HepG2 (cell line): Measurements from ENCODE around the gene DCTN2. TPM values are rescaled to one million over a fixed set of nuclear protein-coding genes. Genes with fewer than 3 reads are reported as not detected.

Source experiments
- ATAC-seq: fragments of 200-7000 bp; cut with Tn5 transposase; 3 replicates; pipeline ENCODE4 v1.9.1; 2020; ENCODE audit warnings: mild to moderate bottlenecking, moderate library complexity
- BruUV-seq: library from RNA; stranded (reverse); fragments of 400-500 nt; replicated peaks from 2 replicates; lab custom pipeline; 2021; lab: Mats Ljungman, UMichigan
- CTCF ChIA-PET: fragments of 300-600 bp; formaldehyde crosslinking; extraction: SDS; loops from one replicate; lab custom pipeline; 2021; ENCODE audit warnings: low total read pairs, inconsistent platforms, low intra/inter-chr PET ratio; lab: Yijun Ruan, JAX
- POLR2A ChIA-PET: fragments of 350-600 bp; sonication (Branson Sonifier 250); formaldehyde crosslinking; loops from one replicate; lab custom pipeline; 2020; ENCODE audit warnings: antibody characterized with exemption, inconsistent platforms; lab: Yijun Ruan, JAX
- DNase-seq: peaks from one replicate; pipeline ENCODE4 v3.0.0-alpha.2; 2015; ENCODE audit warnings: low spot score
- FAIRE-seq: peaks from 3 replicates; lab custom pipeline; 2011; peaks lifted over from hg19 to GRCh38; lab: Jason Lieb, UNC
- H2AFZ ChIP-seq: one replicate; pipeline ENCODE4 v1.6.1; 2011; ENCODE audit warnings: low read length, inconsistent platforms
- H3K27ac ChIP-seq: fragments of 300-600 bp; 3 replicates; pipeline ENCODE4 v1.8.0; 2011; ENCODE audit warnings: mixed run types, mild to moderate bottlenecking, mixed read lengths, low read length, inconsistent platforms; ENCODE audit not compliant: insufficient read depth; ENCODE audit errors: extremely low read length
- H3K27me3 ChIP-seq, 2 experiments: fragments of 200-600 bp in 1 of 2; 2 replicates in 1 of 2; 3 replicates in 1 of 2; pipeline versions ENCODE4 v1.6.0 to v1.8.0; 2011; ENCODE audit warnings: low read length in 2 of 2, mild to moderate bottlenecking in 2 of 2, moderate library complexity in 2 of 2, inconsistent platforms in 1 of 2; ENCODE audit not compliant: insufficient read depth in 2 of 2, control insufficient read depth in 1 of 2
- H3K36me3 ChIP-seq, 2 experiments: fragments of 200-600 bp in 1 of 2; replicated peaks in 1 of 2; 2 replicates in 1 of 2; 3 replicates in 1 of 2; pipeline versions ENCODE4 v1.5.1 to v1.8.0; 2011; ENCODE audit warnings: low read length in 2 of 2, inconsistent platforms in 1 of 2; ENCODE audit not compliant: insufficient read depth in 2 of 2, control insufficient read depth in 1 of 2
- H3K4me1 ChIP-seq: 2 replicates; pipeline ENCODE4 v1.5.1; 2012; ENCODE audit warnings: low read length, inconsistent platforms; ENCODE audit not compliant: insufficient read depth
- H3K4me2 ChIP-seq: 2 replicates; pipeline ENCODE4 v1.6.0; 2011; ENCODE audit warnings: low read depth, low read length, inconsistent platforms
- H3K4me3 ChIP-seq, 3 experiments: fragments of 200-600 bp in 1 of 3; sonication (generic), shearing (Covaris generic) in 1 of 3; replicated peaks in 1 of 3; 2 replicates each; pipeline ENCODE4 v1.5.1; 2011 to 2016; ENCODE audit warnings: low read length in 3 of 3, inconsistent platforms in 2 of 3, low read depth in 2 of 3, mild to moderate bottlenecking in 2 of 3, control low read depth in 1 of 3, mixed read lengths in 1 of 3; ENCODE audit not compliant: insufficient read depth in 1 of 3
- H3K79me2 ChIP-seq: one replicate; pipeline ENCODE4 v1.6.1; 2011; ENCODE audit warnings: low read length, inconsistent platforms; ENCODE audit not compliant: insufficient read depth
- H3K9ac ChIP-seq: 2 replicates; pipeline ENCODE4 v1.6.0; 2011; ENCODE audit warnings: mild to moderate bottlenecking, low read depth, low read length, inconsistent platforms; ENCODE audit not compliant: insufficient read depth
- H3K9me3 ChIP-seq: 2 replicates; pipeline ENCODE4 v1.5.1; 2012; ENCODE audit warnings: mild to moderate bottlenecking, low read length
- H4K20me1 ChIP-seq: 2 replicates; pipeline ENCODE4 v1.6.0; 2011; ENCODE audit warnings: inconsistent platforms, mild to moderate bottlenecking, low read length, moderate library complexity; ENCODE audit not compliant: insufficient read depth
- ASH2L ChIP-seq: fragments of 300-600, 200-600 bp; sonication (generic); IDR thresholded peaks from 2 replicates; pipeline ENCODE4 v1.7.0; 2017; ENCODE audit warnings: low read depth, mild to moderate bottlenecking, moderate library complexity, mixed read lengths, low read length; ENCODE audit not compliant: insufficient read length
- CBX5 ChIP-seq: sonication (generic); formaldehyde crosslinking; IDR thresholded peaks from 2 replicates; pipeline ENCODE4 v1.4.0; 2020; ENCODE audit warnings: missing genetic modification reagents, borderline replicate concordance
- FLYWCH1 ChIP-seq: sonication (generic); formaldehyde crosslinking; IDR thresholded peaks from 2 replicates; pipeline ENCODE4 v1.8.1; 2023; ENCODE audit warnings: mild to moderate bottlenecking, missing genetic modification reagents
- FOSL2 ChIP-seq: sonication (generic); formaldehyde crosslinking; IDR thresholded peaks from 2 replicates; pipeline ENCODE4 v1.4.0; 2020; ENCODE audit warnings: missing genetic modification reagents
- GLI4 ChIP-seq: sonication (generic); formaldehyde crosslinking; IDR thresholded peaks from 2 replicates; pipeline ENCODE4 v1.5.1; 2020; ENCODE audit warnings: missing genetic modification reagents, mild to moderate bottlenecking, moderate library complexity, borderline replicate concordance
- RFXANK ChIP-seq: IDR thresholded peaks from 2 replicates; pipeline ENCODE4 v1.6.1; 2016
- SOX6 ChIP-seq, 2 experiments: fragments of 450-650 bp in 1 of 2; sonication (generic) in 1 of 2; formaldehyde crosslinking in 1 of 2; IDR thresholded peaks; 2 replicates each; pipeline versions ENCODE4 v1.4.0 to v1.6.1; 2017 to 2020; ENCODE audit warnings: antibody characterized with exemption in 1 of 2, mild to moderate bottlenecking in 1 of 2, missing genetic modification reagents in 1 of 2
- THRA ChIP-seq: sonication (generic); formaldehyde crosslinking; IDR thresholded peaks from 2 replicates; pipeline ENCODE4 v1.4.0; 2020; ENCODE audit warnings: missing genetic modification reagents, borderline replicate concordance
- ZBED4 ChIP-seq: sonication (generic); formaldehyde crosslinking; IDR thresholded peaks from 2 replicates; pipeline ENCODE4 v1.4.0; 2020; ENCODE audit warnings: missing genetic modification reagents, borderline replicate concordance
- ZC3H4 ChIP-seq: sonication (generic); formaldehyde crosslinking; IDR thresholded peaks from 2 replicates; pipeline ENCODE4 v1.4.0; 2020; ENCODE audit warnings: missing genetic modification reagents, borderline replicate concordance
- ZMYM4 ChIP-seq: sonication (generic); formaldehyde crosslinking; IDR thresholded peaks from 2 replicates; pipeline ENCODE4 v1.8.1; 2023; ENCODE audit warnings: mild to moderate bottlenecking, missing genetic modification reagents
- ZNF205 ChIP-seq: IDR thresholded peaks from 2 replicates; pipeline ENCODE4 v1.6.1; 2018; ENCODE audit warnings: missing biosample characterization, missing genetic modification reagents
- ZNF24 ChIP-seq: fragments of 450-650 bp; IDR thresholded peaks from 2 replicates; pipeline ENCODE4 v1.6.1; 2017; ENCODE audit warnings: antibody characterized with exemption, mild to moderate bottlenecking
- ZNF343 ChIP-seq: sonication (generic); formaldehyde crosslinking; IDR thresholded peaks from 2 replicates; pipeline ENCODE4 v1.4.0; 2020; ENCODE audit warnings: mild to moderate bottlenecking, missing genetic modification reagents
- ZNF362 ChIP-seq: sonication (generic); formaldehyde crosslinking; IDR thresholded peaks from 2 replicates; pipeline ENCODE4 v1.4.0; 2020; ENCODE audit warnings: missing genetic modification reagents, mild to moderate bottlenecking, borderline replicate concordance
- ZNF564 ChIP-seq: sonication (generic); formaldehyde crosslinking; IDR thresholded peaks from 2 replicates; pipeline ENCODE4 v1.8.1; 2023; ENCODE audit warnings: mild to moderate bottlenecking, missing genetic modification reagents
- ZNF83 ChIP-seq: sonication (generic); formaldehyde crosslinking; IDR thresholded peaks from 2 replicates; pipeline ENCODE4 v1.4.0; 2020; ENCODE audit warnings: missing genetic modification reagents, mild to moderate bottlenecking, borderline replicate concordance
- ZNF879 ChIP-seq: sonication (generic); formaldehyde crosslinking; IDR thresholded peaks from 2 replicates; pipeline ENCODE4 v1.8.1; 2023; ENCODE audit warnings: missing genetic modification reagents
- WGBS: methylation state at CpG from one replicate; pipeline ENCODE4 v1.1.6; 2017; ENCODE audit warnings: low lambda C conversion rate; 5-methylcytosine and 5-hydroxymethylcytosine counted together
- in situ Hi-C: cut with HindIII; loops from 2 replicates; pipeline ENCODE4 v1.10.0; 2017; ENCODE audit warnings: low pct_unique_long_range_greater_than_20kb; ENCODE audit not compliant: extremely low pct_ligation_motif_present
- intact Hi-C: fragments of 100-400 bp; cut with micrococcal nuclease; formaldehyde crosslinking; loops from one replicate; pipeline ENCODE4 v1.10.0; 2022; ENCODE audit not compliant: unreplicated experiment
- polyA plus RNA-seq, 8 experiments: library from polyadenylated mRNA; depleted of rRNA in 3 of 8; stranded (reverse) in 7 of 8; unstranded in 1 of 8; fragments of >200 nt; fragmentation: Illumina TruSeq in 4 of 8; extraction: Trizol in 4 of 8; gene quantifications; 2 replicates each; pipeline versions ENCODE4 v1.2.1 to v1.2.3, GENCODE V29; 2011 to 2016; ENCODE audit warnings: low read depth in 4 of 8, missing spikeins in 1 of 8, mixed read lengths in 1 of 8; ENCODE audit not compliant: insufficient read depth in 1 of 8
- total RNA-seq, 5 experiments: library from RNA; depleted of rRNA; stranded (reverse); fragments of >200 nt; fragmentation: Illumina TruSeq; extraction: Trizol; gene quantifications; 2 replicates each; pipeline ENCODE4 v1.2.3, GENCODE V29; 2016; ENCODE audit warnings: low read depth in 1 of 5

Gene DCTN2
- total and polyA plus RNA-seq, 2 of the 13 experiments (the other 11 are each of a cell fraction or from before 2014, with no cell fraction given), result 72.0 to 77.4 TPM

GRCh38 chr12:57549203-57549908 lies 2.4 kb upstream of the DCTN2 start (continued):
- TF ChIP-seq ASH2L (no peak), ZMYM4 (no peak), THRA (CRISPR knock-in tag) (no peak), ZC3H4 (CRISPR knock-in tag) (no peak), ZNF205 (CRISPR knock-in tag) (no peak)
- TF ChIP-seq, all 625 proteins: peak for 0

- BruUV-seq, result no TSS peak
- H2AFZ ChIP-seq, result no peak overlapping the region
- in situ Hi-C loops, result no loop called here
- no peak for TF ChIP-seq ZNF343 (CRISPR knock-in tag)
- no peak for TF ChIP-seq FLYWCH1
- no peak for TF ChIP-seq ZNF564 (CRISPR knock-in tag)
- no peak for TF ChIP-seq ZNF879 (CRISPR knock-in tag)
- no peak for TF ChIP-seq ZNF24
- TF ChIP-seq GLI4, result no peak
- TF ChIP-seq SOX6 (IDR thresholded peaks at IDR 0.05), result no peak
- TF ChIP-seq SOX6 (CRISPR knock-in tag; IDR thresholded peaks at IDR 0.05), result no peak
- no peak for TF ChIP-seq ZNF362 (CRISPR knock-in tag)
- no peak for TF ChIP-seq ZBED4 (CRISPR knock-in tag)
- no peak for TF ChIP-seq CBX5 (CRISPR knock-in tag)
- no peak for TF ChIP-seq ZNF83 (CRISPR knock-in tag)
- TF ChIP-seq FOSL2 (CRISPR knock-in tag), result no peak
- no peak for TF ChIP-seq RFXANK (CRISPR knock-in tag)
Measured at GRCh38 chr12:57548488-57548887, 1.5 kb upstream of the DCTN2 start.

More at GRCh38 chr12:57548488-57548887, 1.5 kb upstream of the DCTN2 start:
- H3K79me2 ChIP-seq, result peaks cover 20% of the 10 kb centered on the region
- DNase-seq (no peak), ATAC-seq (no peak), FAIRE-seq (no peak)
- H3K27me3 ChIP-seq, result peaks cover 1 to 27% of the 10 kb centered on the region in 2 experiments; a peak in 3 of 5 replicates
- peak overlapping the region; percentile 81; the same call in 1 of the 2 replicates for H3K4me2 ChIP-seq
- H3K4me3 ChIP-seq, result no peak overlapping the region
- ChIA-PET CTCF (no interaction called here), POLR2A (interaction anchor here (1.0 kb wide), 1 partner anchor 28 kb away, joined by 3 read pairs; no protein-coding TSS in a partner anchor)
- peaks cover 61% of the 10 kb centered on the region for H3K4me1 ChIP-seq
- H3K36me3 ChIP-seq, result no peaks in the 10 kb centered on the region
- intact Hi-C loops, result no loop called here
- H3K9me3 ChIP-seq, result no peaks in the 10 kb centered on the region
- no peak overlapping the region for H3K9ac ChIP-seq
- no peak overlapping the region for H3K27ac ChIP-seq
- 6% methylated on average over 2 of the region's 2 CpGs for WGBS
- no peaks in the 10 kb centered on the region for H4K20me1 ChIP-seq
